GM19452 (cell line): Measurements from ENCODE around the gene RNF145.

Source experiments
- ATAC-seq: cut with Tn5 transposase; IDR thresholded peaks from one replicate; pipeline ENCODE4 v1.9.1; 2021; ENCODE audit not compliant: unreplicated experiment

RNF145 gene

GRCh38 chr5:159218595-159219023 lies 9.3 kb upstream of the RNF145 start:
- no peak for ATAC-seq

- no peak for ATAC-seq
Measured at GRCh38 chr5:159217236-159217635, 7.9 kb upstream of the RNF145 start.

GRCh38 chr5:159216454-159216853 lies 7.1 kb upstream of the RNF145 start:
- no peak for ATAC-seq

- ATAC-seq: no peak
Measured at GRCh38 chr5:159215886-159216285, 6.5 kb upstream of the RNF145 start.

- ATAC-seq: no peak
Measured at GRCh38 chr5:159214486-159215271, 5.3 kb upstream of the RNF145 start.

- ATAC-seq: no peak
Measured at GRCh38 chr5:159212657-159213462, 3.5 kb upstream of the RNF145 start.

GRCh38 chr5:159211729-159212174 lies 2.4 kb upstream of the RNF145 start:
- no peak for ATAC-seq

- no peak for ATAC-seq
Measured at GRCh38 chr5:159210846-159211245, 1.5 kb upstream of the RNF145 start.

GRCh38 chr5:159210210-159210661 lies 883 bp upstream of the RNF145 start:
- ATAC-seq: no peak

GRCh38 chr5:159208514-159209437 lies 577 bp downstream of the RNF145 start:
- peak; percentile 10 for ATAC-seq

GRCh38 chr5:159207686-159208513 lies 1.5 kb downstream of the RNF145 start:
- ATAC-seq: peak; percentile 47

GRCh38 chr5:159207222-159207685 lies 2.1 kb downstream of the RNF145 start:
- no peak for ATAC-seq

GRCh38 chr5:159206818-159207217 lies 2.5 kb downstream of the RNF145 start:
- ATAC-seq: no peak

- no peak for ATAC-seq
Measured at GRCh38 chr5:159206368-159206767, 3.0 kb downstream of the RNF145 start.

GRCh38 chr5:159203351-159203750 lies 6.0 kb downstream of the RNF145 start:
- ATAC-seq: no peak

GRCh38 chr5:159202151-159202550 lies 7.2 kb downstream of the RNF145 start:
- ATAC-seq: no peak

GRCh38 chr5:159199780-159200179 lies 9.6 kb downstream of the RNF145 start:
- ATAC-seq: no peak

- no peak for ATAC-seq
Measured at GRCh38 chr5:159199225-159199624, 10.1 kb downstream of the RNF145 start.

GRCh38 chr5:159198063-159199036 lies 11.0 kb downstream of the RNF145 start:
- ATAC-seq: peak; percentile 97
